Liver (tissue), 2 donors: ENCODE results near the gene SMAP1.

Experiments
- GABPA ChIP-seq, 2 donors: IDR thresholded peaks in 1 of 2; conservative IDR thresholded peaks in 1 of 2; 2 replicates each; pipeline ENCODE4 v1.6.1; 2016; ENCODE audit warnings: antibody characterized with exemption in 2 of 2, mild to moderate bottlenecking in 1 of 2, moderate library complexity in 1 of 2
- JUND ChIP-seq, 2 donors: IDR thresholded peaks; 2 replicates each; pipeline ENCODE4 v1.6.1; 2016; ENCODE audit warnings: antibody characterized with exemption in 2 of 2
- MAX ChIP-seq: IDR thresholded peaks from 2 replicates; pipeline ENCODE4 v1.6.1; 2016; ENCODE audit warnings: antibody characterized with exemption
- donor health status: healthy.

- no peak for TF ChIP-seq MAX
- no peak for TF ChIP-seq JUND (IDR thresholded peaks at IDR 0.05)
- no peak for TF ChIP-seq GABPA (IDR thresholded peaks at IDR 0.05 in 1 of 2, conservative IDR thresholded peaks at IDR 0.05 in 1 of 2)
Measured at GRCh38 chr6:70700922-70701876, 33.5 kb downstream of the SMAP1 start.
